WTC11 (cell line): ENCODE measurements around the gene SLAMF6. TPM values are rescaled to one million over a fixed set of nuclear protein-coding genes. Genes with fewer than 3 reads are reported as not detected.

Experiments used
- ATAC-seq: fragments of 200-7000 bp; cut with Tn5 transposase; 2 replicates; pipeline ENCODE4 v1.10.0; 2021; ENCODE audit warnings: mild to moderate bottlenecking, moderate library complexity
- CTCF ChIA-PET: fragments of 300-600 bp; sonication (Branson Sonifier 250); formaldehyde crosslinking; loops from one replicate; lab custom pipeline; 2021; ENCODE audit warnings: antibody characterized with exemption; lab: Charles Lee
- POLR2A ChIA-PET: fragments of 350-600 bp; sonication (Branson Sonifier 250); formaldehyde crosslinking; loops from one replicate; lab custom pipeline; 2021; ENCODE audit warnings: antibody characterized with exemption; lab: Charles Lee
- DNase-seq: peaks from one replicate; pipeline ENCODE4 v3.0.0; 2021; ENCODE audit warnings: low spot score
- H3K27ac Mint-ChIP-seq: 2 replicates; pipeline ENCODE4 v1.8.0; 2021; ENCODE audit warnings: mixed read lengths
- H3K27me3 Mint-ChIP-seq: 2 replicates; pipeline ENCODE4 v1.8.0; 2021; ENCODE audit warnings: low read depth, mild to moderate bottlenecking, moderate library complexity, mixed read lengths
- H3K36me3 Mint-ChIP-seq: 2 replicates; pipeline ENCODE4 v1.8.0; 2021; ENCODE audit warnings: mixed read lengths
- H3K4me1 Mint-ChIP-seq: 2 replicates; pipeline ENCODE4 v1.8.0; 2022; ENCODE audit warnings: mixed read lengths
- H3K4me3 Mint-ChIP-seq: 2 replicates; pipeline ENCODE4 v1.8.0; 2021; ENCODE audit warnings: mild to moderate bottlenecking, moderate library complexity, mixed read lengths
- H3K9me3 Mint-ChIP-seq: 2 replicates; pipeline ENCODE4 v1.8.0; 2021; ENCODE audit warnings: mixed read lengths
- FOXJ3 ChIP-seq: sonication (generic); formaldehyde crosslinking; IDR thresholded peaks from 2 replicates; pipeline ENCODE4 v1.9.0; 2021; ENCODE audit warnings: missing genetic modification reagents, mild to moderate bottlenecking, borderline replicate concordance
- FOXP1 ChIP-seq: sonication (generic); formaldehyde crosslinking; IDR thresholded peaks from 2 replicates; pipeline ENCODE4 v1.8.0; 2022; ENCODE audit warnings: missing genetic modification reagents, mild to moderate bottlenecking, moderate library complexity, borderline replicate concordance
- GRHL2 ChIP-seq: fragments of 250-450 bp; sonication (Bioruptor Pico); IDR thresholded peaks from 2 replicates; pipeline ENCODE4 v1.8.0; 2022; ENCODE audit warnings: mild to moderate bottlenecking, moderate library complexity; ENCODE audit not compliant: insufficient replicate concordance, severe bottlenecking
- GTF2I ChIP-seq: fragments of 250-450 bp; sonication (Bioruptor Pico); conservative IDR thresholded peaks from 2 replicates; pipeline ENCODE4 v1.4.0; 2021; ENCODE audit warnings: mild to moderate bottlenecking
- IRF2 ChIP-seq: sonication (generic); formaldehyde crosslinking; IDR thresholded peaks from 2 replicates; pipeline ENCODE4 v1.8.0; 2022; ENCODE audit warnings: low read depth, missing genetic modification reagents, borderline replicate concordance
- NFYB ChIP-seq: sonication (generic); formaldehyde crosslinking; conservative IDR thresholded peaks from 2 replicates; pipeline ENCODE4 v1.8.0; 2022; ENCODE audit warnings: low read depth, missing genetic modification reagents
- SMAD3 ChIP-seq: sonication (generic); formaldehyde crosslinking; IDR thresholded peaks from 2 replicates; pipeline ENCODE4 v1.8.0; 2022; ENCODE audit warnings: missing genetic modification reagents, mild to moderate bottlenecking, borderline replicate concordance
- SP1 ChIP-seq: sonication (generic); formaldehyde crosslinking; conservative IDR thresholded peaks from 2 replicates; pipeline ENCODE4 v1.8.1; 2022; ENCODE audit warnings: missing genetic modification reagents
- TCF7 ChIP-seq: sonication (generic); formaldehyde crosslinking; IDR thresholded peaks from 2 replicates; pipeline ENCODE4 v1.8.0; 2022; ENCODE audit warnings: mild to moderate bottlenecking, low read depth, missing genetic modification reagents, moderate library complexity
- ZBTB21 ChIP-seq: sonication (generic); formaldehyde crosslinking; IDR thresholded peaks from 2 replicates; pipeline ENCODE4 v1.8.1; 2023; ENCODE audit warnings: mild to moderate bottlenecking, missing genetic modification reagents, borderline replicate concordance
- ZNF219 ChIP-seq: sonication (generic); formaldehyde crosslinking; IDR thresholded peaks from 2 replicates; pipeline ENCODE4 v1.8.0; 2023; ENCODE audit warnings: missing genetic modification reagents, mild to moderate bottlenecking, borderline replicate concordance
- ZNF232 ChIP-seq: sonication (generic); formaldehyde crosslinking; IDR thresholded peaks from 2 replicates; pipeline ENCODE4 v1.8.0; 2022; ENCODE audit warnings: mild to moderate bottlenecking, missing genetic modification reagents
- ZNF671 ChIP-seq: fragments of 250-450 bp; sonication (Bioruptor Pico); IDR thresholded peaks from 2 replicates; pipeline ENCODE4 v1.8.0; 2021; ENCODE audit warnings: mild to moderate bottlenecking
- total RNA-seq: library from RNA; stranded (reverse); gene quantifications from 3 replicates; pipeline ENCODE4 v1.2.3, GENCODE V29; 2021
- TF ChIP-seq, protein P1 (sequence below): sonication (generic); formaldehyde crosslinking; conservative IDR thresholded peaks from 2 replicates; pipeline ENCODE4 v1.8.1; 2022; ENCODE audit warnings: mild to moderate bottlenecking, missing genetic modification reagents
- TF ChIP-seq, protein P2 (sequence below): sonication (generic); formaldehyde crosslinking; IDR thresholded peaks from 2 replicates; pipeline ENCODE4 v1.8.0; 2022; ENCODE audit warnings: mild to moderate bottlenecking, missing genetic modification reagents
- TF ChIP-seq, protein P3 (sequence below): sonication (generic); formaldehyde crosslinking; IDR thresholded peaks from 2 replicates; pipeline ENCODE4 v1.8.1; 2023; ENCODE audit warnings: mild to moderate bottlenecking, missing genetic modification reagents, moderate library complexity
- TF ChIP-seq, protein P4 (sequence below): fragments of 250-450 bp; sonication (Bioruptor Pico); IDR thresholded peaks from 2 replicates; pipeline ENCODE4 v1.9.0; 2021; ENCODE audit warnings: mild to moderate bottlenecking, borderline replicate concordance
- TF ChIP-seq, protein P5 (sequence below): sonication (generic); formaldehyde crosslinking; conservative IDR thresholded peaks from 2 replicates; pipeline ENCODE4 v1.8.1; 2023; ENCODE audit warnings: mild to moderate bottlenecking, low read depth, missing genetic modification reagents, moderate library complexity
- TF ChIP-seq, protein P6 (sequence below): fragments of 250-450 bp; sonication (Bioruptor Pico); IDR thresholded peaks from 2 replicates; pipeline ENCODE4 v1.9.0; 2021; ENCODE audit warnings: moderate library complexity, mild to moderate bottlenecking, inconsistent platforms, borderline replicate concordance
- TF ChIP-seq, protein P7 (sequence below): sonication (generic); formaldehyde crosslinking; IDR thresholded peaks from 2 replicates; pipeline ENCODE4 v1.8.1; 2023; ENCODE audit warnings: mild to moderate bottlenecking, missing genetic modification reagents

Gene SLAMF6
- total RNA-seq, 1 experiment from 2014 or later = not detected

DNA sequence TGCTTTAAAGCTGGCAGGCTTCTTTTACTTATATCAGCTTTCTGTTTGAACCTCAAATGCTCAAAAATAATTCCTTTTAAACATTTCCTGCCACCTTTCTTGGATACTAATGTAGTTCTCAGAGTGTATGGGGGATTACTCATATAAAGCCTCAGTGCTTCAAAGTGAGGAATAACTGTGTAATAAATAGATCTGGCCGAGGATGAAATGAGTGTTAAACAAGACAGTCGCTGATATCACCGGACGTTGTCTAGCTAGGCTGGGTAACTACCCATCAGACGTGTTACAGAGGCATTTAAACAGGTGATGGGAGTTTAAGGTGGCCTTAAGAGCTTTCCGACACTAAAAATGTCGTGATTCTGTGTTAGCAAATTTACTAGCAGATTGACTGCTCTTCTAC lies 69.6 kb downstream of the SLAMF6 start:
- no peaks in the 10 kb centered on the region for H3K9me3 Mint-ChIP-seq
- H3K27ac Mint-ChIP-seq = no peak overlapping the region
- DNase-seq (no peak), ATAC-seq (no peak)
- CTCF ChIA-PET = no interaction called here
- TF ChIP-seq NFYB (CRISPR knock-in tag) (no peak), SMAD3 (CRISPR knock-in tag) (no peak), ZNF219 (CRISPR knock-in tag) (no peak), ZNF671 (CRISPR knock-in tag) (no peak), TCF7 (CRISPR knock-in tag) (no peak), FOXP1 (no peak)
- TF ChIP-seq, protein P1, sequence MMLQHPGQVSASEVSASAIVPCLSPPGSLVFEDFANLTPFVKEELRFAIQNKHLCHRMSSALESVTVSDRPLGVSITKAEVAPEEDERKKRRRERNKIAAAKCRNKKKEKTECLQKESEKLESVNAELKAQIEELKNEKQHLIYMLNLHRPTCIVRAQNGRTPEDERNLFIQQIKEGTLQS (CRISPR knock-in tag) = no peak
- TF ChIP-seq, protein P2, sequence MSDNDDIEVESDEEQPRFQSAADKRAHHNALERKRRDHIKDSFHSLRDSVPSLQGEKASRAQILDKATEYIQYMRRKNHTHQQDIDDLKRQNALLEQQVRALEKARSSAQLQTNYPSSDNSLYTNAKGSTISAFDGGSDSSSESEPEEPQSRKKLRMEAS (CRISPR knock-in tag) = no peak
- TF ChIP-seq, protein P3, sequence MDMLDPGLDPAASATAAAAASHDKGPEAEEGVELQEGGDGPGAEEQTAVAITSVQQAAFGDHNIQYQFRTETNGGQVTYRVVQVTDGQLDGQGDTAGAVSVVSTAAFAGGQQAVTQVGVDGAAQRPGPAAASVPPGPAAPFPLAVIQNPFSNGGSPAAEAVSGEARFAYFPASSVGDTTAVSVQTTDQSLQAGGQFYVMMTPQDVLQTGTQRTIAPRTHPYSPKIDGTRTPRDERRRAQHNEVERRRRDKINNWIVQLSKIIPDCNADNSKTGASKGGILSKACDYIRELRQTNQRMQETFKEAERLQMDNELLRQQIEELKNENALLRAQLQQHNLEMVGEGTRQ (CRISPR knock-in tag) = no peak
- TF ChIP-seq, protein P4, sequence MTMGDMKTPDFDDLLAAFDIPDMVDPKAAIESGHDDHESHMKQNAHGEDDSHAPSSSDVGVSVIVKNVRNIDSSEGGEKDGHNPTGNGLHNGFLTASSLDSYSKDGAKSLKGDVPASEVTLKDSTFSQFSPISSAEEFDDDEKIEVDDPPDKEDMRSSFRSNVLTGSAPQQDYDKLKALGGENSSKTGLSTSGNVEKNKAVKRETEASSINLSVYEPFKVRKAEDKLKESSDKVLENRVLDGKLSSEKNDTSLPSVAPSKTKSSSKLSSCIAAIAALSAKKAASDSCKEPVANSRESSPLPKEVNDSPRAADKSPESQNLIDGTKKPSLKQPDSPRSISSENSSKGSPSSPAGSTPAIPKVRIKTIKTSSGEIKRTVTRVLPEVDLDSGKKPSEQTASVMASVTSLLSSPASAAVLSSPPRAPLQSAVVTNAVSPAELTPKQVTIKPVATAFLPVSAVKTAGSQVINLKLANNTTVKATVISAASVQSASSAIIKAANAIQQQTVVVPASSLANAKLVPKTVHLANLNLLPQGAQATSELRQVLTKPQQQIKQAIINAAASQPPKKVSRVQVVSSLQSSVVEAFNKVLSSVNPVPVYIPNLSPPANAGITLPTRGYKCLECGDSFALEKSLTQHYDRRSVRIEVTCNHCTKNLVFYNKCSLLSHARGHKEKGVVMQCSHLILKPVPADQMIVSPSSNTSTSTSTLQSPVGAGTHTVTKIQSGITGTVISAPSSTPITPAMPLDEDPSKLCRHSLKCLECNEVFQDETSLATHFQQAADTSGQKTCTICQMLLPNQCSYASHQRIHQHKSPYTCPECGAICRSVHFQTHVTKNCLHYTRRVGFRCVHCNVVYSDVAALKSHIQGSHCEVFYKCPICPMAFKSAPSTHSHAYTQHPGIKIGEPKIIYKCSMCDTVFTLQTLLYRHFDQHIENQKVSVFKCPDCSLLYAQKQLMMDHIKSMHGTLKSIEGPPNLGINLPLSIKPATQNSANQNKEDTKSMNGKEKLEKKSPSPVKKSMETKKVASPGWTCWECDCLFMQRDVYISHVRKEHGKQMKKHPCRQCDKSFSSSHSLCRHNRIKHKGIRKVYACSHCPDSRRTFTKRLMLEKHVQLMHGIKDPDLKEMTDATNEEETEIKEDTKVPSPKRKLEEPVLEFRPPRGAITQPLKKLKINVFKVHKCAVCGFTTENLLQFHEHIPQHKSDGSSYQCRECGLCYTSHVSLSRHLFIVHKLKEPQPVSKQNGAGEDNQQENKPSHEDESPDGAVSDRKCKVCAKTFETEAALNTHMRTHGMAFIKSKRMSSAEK (CRISPR knock-in tag) = no peak
- no peak overlapping the region for H3K4me3 Mint-ChIP-seq
- H3K36me3 Mint-ChIP-seq = no peaks in the 10 kb centered on the region
- H3K4me1 Mint-ChIP-seq = no peaks in the 10 kb centered on the region
- 0 out of 2 replicates have a peak, but pooled peaks cover 2% of the 10 kb centered on the region for H3K27me3 Mint-ChIP-seq
- POLR2A ChIA-PET = interaction anchor here (0.6 kb wide), 1 partner anchor 13 kb away, joined by 3 read pairs; no protein-coding TSS in a partner anchor

DNA sequence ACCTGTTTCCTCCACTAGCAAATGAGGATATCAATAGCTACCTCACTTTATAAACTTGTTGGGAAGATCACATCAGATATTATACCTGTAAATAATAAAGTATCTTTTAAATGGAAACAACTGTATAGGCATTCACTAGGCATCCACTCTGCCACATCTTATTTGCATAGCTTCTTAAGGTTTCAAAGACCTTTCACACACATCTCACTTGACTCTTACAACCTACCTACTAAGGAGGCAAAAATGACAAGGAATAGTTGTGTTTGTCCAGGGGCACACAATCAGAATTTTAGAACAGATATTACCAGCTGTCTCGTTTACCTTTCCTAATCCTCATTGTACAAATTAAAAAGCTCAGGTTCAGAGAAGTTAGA lies 71.2 kb downstream of the SLAMF6 start:
- Mint-ChIP-seq H3K4me1 (no peaks in the 10 kb centered on the region), H3K27ac (no peak overlapping the region), H3K27me3 (no peaks in the 10 kb centered on the region; the same call in 1 of the 2 replicates), H3K36me3 (no peaks in the 10 kb centered on the region), H3K9me3 (no peaks in the 10 kb centered on the region), H3K4me3 (no peak overlapping the region)
- ChIA-PET POLR2A (interaction anchor here (0.9 kb wide), 1 partner anchor 158 kb away, joined by 3 read pairs; no protein-coding TSS in a partner anchor), CTCF (interaction anchor here (0.6 to 1.3 kb wide), 3 partner anchors 23 to 155 kb away, joined by 3 to 5 read pairs (median 3); no protein-coding TSS in a partner anchor)
- ATAC-seq = no peak
- TF ChIP-seq, protein P5, sequence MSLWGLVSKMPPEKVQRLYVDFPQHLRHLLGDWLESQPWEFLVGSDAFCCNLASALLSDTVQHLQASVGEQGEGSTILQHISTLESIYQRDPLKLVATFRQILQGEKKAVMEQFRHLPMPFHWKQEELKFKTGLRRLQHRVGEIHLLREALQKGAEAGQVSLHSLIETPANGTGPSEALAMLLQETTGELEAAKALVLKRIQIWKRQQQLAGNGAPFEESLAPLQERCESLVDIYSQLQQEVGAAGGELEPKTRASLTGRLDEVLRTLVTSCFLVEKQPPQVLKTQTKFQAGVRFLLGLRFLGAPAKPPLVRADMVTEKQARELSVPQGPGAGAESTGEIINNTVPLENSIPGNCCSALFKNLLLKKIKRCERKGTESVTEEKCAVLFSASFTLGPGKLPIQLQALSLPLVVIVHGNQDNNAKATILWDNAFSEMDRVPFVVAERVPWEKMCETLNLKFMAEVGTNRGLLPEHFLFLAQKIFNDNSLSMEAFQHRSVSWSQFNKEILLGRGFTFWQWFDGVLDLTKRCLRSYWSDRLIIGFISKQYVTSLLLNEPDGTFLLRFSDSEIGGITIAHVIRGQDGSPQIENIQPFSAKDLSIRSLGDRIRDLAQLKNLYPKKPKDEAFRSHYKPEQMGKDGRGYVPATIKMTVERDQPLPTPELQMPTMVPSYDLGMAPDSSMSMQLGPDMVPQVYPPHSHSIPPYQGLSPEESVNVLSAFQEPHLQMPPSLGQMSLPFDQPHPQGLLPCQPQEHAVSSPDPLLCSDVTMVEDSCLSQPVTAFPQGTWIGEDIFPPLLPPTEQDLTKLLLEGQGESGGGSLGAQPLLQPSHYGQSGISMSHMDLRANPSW (CRISPR knock-in tag) = no peak
- TF ChIP-seq GTF2I (CRISPR knock-in tag) (no peak), SP1 (CRISPR knock-in tag) (no peak), GRHL2 (CRISPR knock-in tag) (no peak), FOXJ3 (CRISPR knock-in tag) (no peak), ZNF232 (no peak), IRF2 (CRISPR knock-in tag) (no peak), ZBTB21 (CRISPR knock-in tag) (no peak)
- TF ChIP-seq, protein P1 (CRISPR knock-in tag) = no peak
- TF ChIP-seq, protein P6, sequence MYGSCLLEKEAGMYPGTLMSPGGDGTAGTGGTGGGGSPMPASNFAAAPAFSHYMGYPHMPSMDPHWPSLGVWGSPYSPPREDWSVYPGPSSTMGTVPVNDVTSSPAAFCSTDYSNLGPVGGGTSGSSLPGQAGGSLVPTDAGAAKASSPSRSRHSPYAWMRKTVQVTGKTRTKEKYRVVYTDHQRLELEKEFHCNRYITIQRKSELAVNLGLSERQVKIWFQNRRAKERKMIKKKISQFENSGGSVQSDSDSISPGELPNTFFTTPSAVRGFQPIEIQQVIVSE (CRISPR knock-in tag) = no peak
- TF ChIP-seq, protein P7, sequence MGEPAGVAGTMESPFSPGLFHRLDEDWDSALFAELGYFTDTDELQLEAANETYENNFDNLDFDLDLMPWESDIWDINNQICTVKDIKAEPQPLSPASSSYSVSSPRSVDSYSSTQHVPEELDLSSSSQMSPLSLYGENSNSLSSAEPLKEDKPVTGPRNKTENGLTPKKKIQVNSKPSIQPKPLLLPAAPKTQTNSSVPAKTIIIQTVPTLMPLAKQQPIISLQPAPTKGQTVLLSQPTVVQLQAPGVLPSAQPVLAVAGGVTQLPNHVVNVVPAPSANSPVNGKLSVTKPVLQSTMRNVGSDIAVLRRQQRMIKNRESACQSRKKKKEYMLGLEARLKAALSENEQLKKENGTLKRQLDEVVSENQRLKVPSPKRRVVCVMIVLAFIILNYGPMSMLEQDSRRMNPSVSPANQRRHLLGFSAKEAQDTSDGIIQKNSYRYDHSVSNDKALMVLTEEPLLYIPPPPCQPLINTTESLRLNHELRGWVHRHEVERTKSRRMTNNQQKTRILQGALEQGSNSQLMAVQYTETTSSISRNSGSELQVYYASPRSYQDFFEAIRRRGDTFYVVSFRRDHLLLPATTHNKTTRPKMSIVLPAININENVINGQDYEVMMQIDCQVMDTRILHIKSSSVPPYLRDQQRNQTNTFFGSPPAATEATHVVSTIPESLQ (CRISPR knock-in tag) = no peak
- TF ChIP-seq, all 79 proteins: peak for 0
- no peak for DNase-seq
